ENCODE results near the gene BCL2.

The BCL2 gene

GRCh38 chr18:63331105-63331504, 11.5 kb upstream of the BCL2 start:
- ATAC-seq, result no peak
- TF ChIP-seq TOX (CRISPR knock-in tag; IDR thresholded peaks at IDR 0.05; ENCODE audit: borderline replicate concordance), result no peak

- TF ChIP-seq, protein P1, sequence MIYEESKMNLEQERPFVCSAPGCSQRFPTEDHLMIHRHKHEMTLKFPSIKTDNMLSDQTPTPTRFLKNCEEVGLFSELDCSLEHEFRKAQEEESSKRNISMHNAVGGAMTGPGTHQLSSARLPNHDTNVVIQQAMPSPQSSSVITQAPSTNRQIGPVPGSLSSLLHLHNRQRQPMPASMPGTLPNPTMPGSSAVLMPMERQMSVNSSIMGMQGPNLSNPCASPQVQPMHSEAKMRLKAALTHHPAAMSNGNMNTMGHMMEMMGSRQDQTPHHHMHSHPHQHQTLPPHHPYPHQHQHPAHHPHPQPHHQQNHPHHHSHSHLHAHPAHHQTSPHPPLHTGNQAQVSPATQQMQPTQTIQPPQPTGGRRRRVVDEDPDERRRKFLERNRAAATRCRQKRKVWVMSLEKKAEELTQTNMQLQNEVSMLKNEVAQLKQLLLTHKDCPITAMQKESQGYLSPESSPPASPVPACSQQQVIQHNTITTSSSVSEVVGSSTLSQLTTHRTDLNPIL (CRISPR knock-in tag; IDR thresholded peaks at IDR 0.05; ENCODE audit: low read depth), result no peak
- no peak for TF ChIP-seq ZNF8 (CRISPR knock-in tag; IDR thresholded peaks at IDR 0.05)
- TF ChIP-seq OSR1 (CRISPR knock-in tag; IDR thresholded peaks at IDR 0.05), result no peak
- ATAC-seq, result no peak
Measured at GRCh38 chr18:63329431-63330145, 10.0 kb upstream of the BCL2 start.

DNA sequence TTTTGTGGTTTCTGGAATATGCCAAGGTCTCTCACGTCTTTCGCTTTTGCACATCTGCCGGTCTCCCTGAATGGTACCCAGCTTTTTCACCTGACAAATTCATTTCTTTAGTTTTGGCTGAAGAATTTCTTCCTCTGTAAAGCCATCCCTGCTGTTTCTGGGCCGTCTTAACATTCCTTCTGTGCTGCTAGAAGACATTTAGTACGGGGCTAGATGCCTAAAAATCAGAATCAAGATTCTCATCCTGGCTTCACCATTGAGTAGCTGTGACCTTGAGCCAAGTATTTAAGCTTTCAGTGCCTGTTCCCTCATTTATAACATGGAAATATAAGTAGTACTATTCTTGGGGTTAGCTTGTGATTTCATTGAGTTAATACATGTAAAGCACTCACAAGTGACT, 6.4 kb upstream of the BCL2 start:
- TF ChIP-seq PPARA (CRISPR knock-in tag; IDR thresholded peaks at IDR 0.05; ENCODE audit: borderline replicate concordance) (no peak), ZNF565 (CRISPR knock-in tag; conservative IDR thresholded peaks at IDR 0.05; ENCODE audit: low read depth) (no peak)
- ATAC-seq, result no peak

DNA sequence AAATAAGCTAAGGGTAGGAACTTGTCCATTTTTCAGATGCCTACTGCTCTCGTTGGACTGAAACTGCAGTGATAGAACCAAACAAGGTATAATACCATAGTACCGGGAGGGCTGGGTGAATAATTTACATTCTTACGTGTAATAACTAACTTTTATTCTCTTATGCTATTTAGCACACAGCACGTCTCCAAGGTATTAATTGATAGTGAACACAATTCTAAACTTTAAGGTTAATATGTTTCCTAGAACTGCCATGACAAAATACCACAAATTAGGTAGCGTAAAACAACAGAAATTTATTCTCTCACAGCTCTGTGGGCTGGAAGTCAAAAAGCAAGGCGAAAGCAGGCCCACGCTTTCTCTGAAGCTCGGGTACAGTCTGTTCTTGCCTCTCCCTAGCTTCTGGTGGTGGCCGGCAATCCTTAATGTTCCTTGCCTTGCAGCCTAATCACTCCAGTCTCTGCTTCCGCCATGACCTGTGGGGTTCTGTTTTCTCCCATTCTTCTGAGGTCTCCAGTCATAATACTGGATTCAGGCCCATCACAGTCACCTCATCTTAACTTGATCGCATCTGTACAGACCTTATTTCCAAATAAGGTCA, 5.6 kb upstream of the BCL2 start:
- no peak for ATAC-seq
- TF ChIP-seq GLIS3 (CRISPR knock-in tag; IDR thresholded peaks at IDR 0.05) (no peak), TSHZ2 (CRISPR knock-in tag; IDR thresholded peaks at IDR 0.05) (no peak), RARB (CRISPR knock-in tag; IDR thresholded peaks at IDR 0.05) (no peak), ZFP3 (CRISPR knock-in tag; IDR thresholded peaks at IDR 0.05) (no peak), ESRRG (CRISPR knock-in tag; IDR thresholded peaks at IDR 0.05) (no peak), SNAI2 (CRISPR knock-in tag; IDR thresholded peaks at IDR 0.05) (no peak), ZC3H10 (CRISPR knock-in tag; IDR thresholded peaks at IDR 0.05) (no peak), TOX (CRISPR knock-in tag; IDR thresholded peaks at IDR 0.05; ENCODE audit: borderline replicate concordance) (no peak), ISL1 (CRISPR knock-in tag; IDR thresholded peaks at IDR 0.05) (no peak), OSR1 (CRISPR knock-in tag; IDR thresholded peaks at IDR 0.05) (no peak), ZFP30 (CRISPR knock-in tag; IDR thresholded peaks at IDR 0.05) (no peak), ARNTL (CRISPR knock-in tag; IDR thresholded peaks at IDR 0.05; ENCODE audit: borderline replicate concordance, low read depth) (no peak), PPARA (CRISPR knock-in tag; IDR thresholded peaks at IDR 0.05; ENCODE audit: borderline replicate concordance) (no peak)
- TF ChIP-seq, protein P1 (CRISPR knock-in tag; IDR thresholded peaks at IDR 0.05; ENCODE audit: low read depth), result no peak

DNA sequence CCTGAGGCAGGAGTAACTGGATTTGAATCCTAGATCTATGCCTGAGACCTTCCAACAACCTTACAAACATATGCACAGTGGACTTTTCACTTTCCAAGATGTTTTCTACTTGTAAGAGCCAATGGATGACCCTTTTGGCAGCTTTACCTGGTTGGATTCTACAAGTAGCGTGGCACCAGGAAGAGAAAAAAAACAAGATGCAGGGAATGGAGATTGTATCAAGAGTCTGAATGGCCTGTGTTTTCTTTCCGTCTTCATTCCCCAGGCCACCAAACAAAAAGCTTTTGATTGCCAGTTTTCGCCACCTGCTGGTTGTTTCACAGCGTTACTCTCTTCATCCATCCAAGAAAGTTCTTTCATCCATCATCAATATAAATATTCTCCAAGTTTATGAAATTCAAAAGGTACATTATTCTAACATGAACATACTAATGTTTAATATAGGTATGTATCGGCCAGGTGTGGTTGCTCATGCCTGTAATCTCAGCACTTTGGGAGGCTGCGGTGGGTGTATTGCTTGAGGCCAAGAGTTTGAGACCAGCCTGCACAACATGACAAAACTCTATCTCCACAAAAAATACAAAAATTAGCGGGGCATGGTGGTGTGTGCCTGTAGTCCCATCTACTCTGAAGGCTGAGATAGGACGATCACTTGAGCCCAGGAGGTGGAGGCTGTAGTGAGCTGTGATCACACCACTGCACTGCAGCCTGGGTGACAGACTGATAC, 3.5 kb upstream of the BCL2 start:
- peak; percentile 63 for ATAC-seq

More for the DNA sequence above, 3.5 kb upstream of the BCL2 start:
- TF ChIP-seq SNAI2 (CRISPR knock-in tag; IDR thresholded peaks at IDR 0.05), result no peak
- TF ChIP-seq CSRNP3 (CRISPR knock-in tag; IDR thresholded peaks at IDR 0.05), result no peak
- TF ChIP-seq BACH2 (CRISPR knock-in tag; IDR thresholded peaks at IDR 0.05; ENCODE audit: borderline replicate concordance), result no peak
- no peak for TF ChIP-seq ZNF8 (CRISPR knock-in tag; IDR thresholded peaks at IDR 0.05)
- TF ChIP-seq ZFP30 (CRISPR knock-in tag; IDR thresholded peaks at IDR 0.05), result no peak
- TF ChIP-seq, protein P1 (CRISPR knock-in tag; IDR thresholded peaks at IDR 0.05; ENCODE audit: low read depth), result no peak
- TF ChIP-seq TOX (CRISPR knock-in tag; IDR thresholded peaks at IDR 0.05; ENCODE audit: borderline replicate concordance), result no peak
- TF ChIP-seq CSDC2 (CRISPR knock-in tag; IDR thresholded peaks at IDR 0.05), result no peak
- TF ChIP-seq PATZ1 (CRISPR knock-in tag; IDR thresholded peaks at IDR 0.05; ENCODE audit: borderline replicate concordance), result no peak
- TF ChIP-seq ZNF565 (CRISPR knock-in tag; conservative IDR thresholded peaks at IDR 0.05; ENCODE audit: low read depth), result no peak
- no peak for TF ChIP-seq GLIS3 (CRISPR knock-in tag; IDR thresholded peaks at IDR 0.05)
- TF ChIP-seq PPARA (CRISPR knock-in tag; IDR thresholded peaks at IDR 0.05; ENCODE audit: borderline replicate concordance), result no peak
- no peak for TF ChIP-seq ZFP3 (CRISPR knock-in tag; IDR thresholded peaks at IDR 0.05)

All from SK-N-SH treated with all-trans-retinoic acid at 6 μM for 48 hours (cell line).